Activated naive CD4-positive, alpha-beta T cell treated with anti-CD3 and anti-CD28 coated beads, Interleukin-2, amount 50 U/mL, for 24 hours (primary cell): ENCODE data around the gene KCNK15.

Experiments used
- H3K27ac Mint-ChIP-seq: one replicate; pipeline ENCODE4 v1.8.0; 2021; ENCODE audit warnings: mild to moderate bottlenecking, mixed read lengths
- H3K27me3 Mint-ChIP-seq: one replicate; pipeline ENCODE4 v1.8.0; 2021; ENCODE audit warnings: mixed read lengths
- H3K36me3 Mint-ChIP-seq: one replicate; pipeline ENCODE4 v1.8.0; 2021; ENCODE audit warnings: mixed read lengths
- H3K4me1 Mint-ChIP-seq: one replicate; pipeline ENCODE4 v1.8.0; 2021; ENCODE audit warnings: mixed read lengths
- H3K4me3 Mint-ChIP-seq: one replicate; pipeline ENCODE4 v1.8.0; 2021; ENCODE audit warnings: mild to moderate bottlenecking, mixed read lengths
- H3K9me3 Mint-ChIP-seq: one replicate; pipeline ENCODE4 v1.8.0; 2021; ENCODE audit warnings: mixed read lengths

Gene KCNK15

DNA sequence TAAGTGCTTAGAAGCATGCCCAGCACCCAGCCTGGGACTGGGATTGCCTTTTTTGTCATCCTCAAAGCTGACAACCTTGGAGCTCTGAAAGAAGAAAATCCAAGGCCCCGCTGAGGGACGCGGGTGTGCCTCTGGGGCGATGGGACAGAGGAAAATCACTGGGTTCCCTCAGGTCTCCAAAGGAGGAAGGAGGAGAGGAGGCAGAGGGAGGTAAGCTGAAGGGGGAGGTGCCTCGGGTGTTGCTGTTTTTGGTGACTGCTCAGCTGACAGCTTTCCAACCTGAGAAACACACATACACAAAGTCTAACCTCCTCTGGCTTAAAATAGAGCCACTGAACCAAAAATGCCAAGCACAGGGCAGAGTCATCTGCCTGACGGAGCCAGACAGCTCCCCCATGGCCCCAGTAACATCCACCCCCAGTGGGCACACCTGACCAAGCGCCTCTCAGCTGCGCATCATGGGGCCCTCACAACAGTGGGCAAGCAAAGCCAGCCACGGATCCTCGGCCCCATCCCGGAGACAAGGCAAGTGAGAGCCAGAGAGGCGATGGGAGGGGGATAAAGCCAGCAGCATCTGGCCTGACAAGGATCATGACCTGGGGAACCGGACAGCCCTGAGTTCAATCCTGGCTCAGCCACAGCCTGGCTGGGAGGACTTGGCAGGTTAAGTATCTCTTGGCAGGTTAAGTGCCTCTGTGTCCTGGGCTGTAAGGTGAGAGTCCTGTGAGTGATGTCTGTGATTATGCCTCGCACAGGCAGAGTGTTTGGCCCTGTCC is 3.2 kb upstream of the KCNK15 start:
- H3K27ac Mint-ChIP-seq, result no peak overlapping the region
- H3K27me3 Mint-ChIP-seq, result peaks cover 3% of the 10 kb centered on the region
- H3K4me1 Mint-ChIP-seq, result peaks cover 28% of the 10 kb centered on the region
- H3K4me3 Mint-ChIP-seq, result no peak overlapping the region
- H3K36me3 Mint-ChIP-seq, result no peaks in the 10 kb centered on the region
- H3K9me3 Mint-ChIP-seq, result no peaks in the 10 kb centered on the region

DNA sequence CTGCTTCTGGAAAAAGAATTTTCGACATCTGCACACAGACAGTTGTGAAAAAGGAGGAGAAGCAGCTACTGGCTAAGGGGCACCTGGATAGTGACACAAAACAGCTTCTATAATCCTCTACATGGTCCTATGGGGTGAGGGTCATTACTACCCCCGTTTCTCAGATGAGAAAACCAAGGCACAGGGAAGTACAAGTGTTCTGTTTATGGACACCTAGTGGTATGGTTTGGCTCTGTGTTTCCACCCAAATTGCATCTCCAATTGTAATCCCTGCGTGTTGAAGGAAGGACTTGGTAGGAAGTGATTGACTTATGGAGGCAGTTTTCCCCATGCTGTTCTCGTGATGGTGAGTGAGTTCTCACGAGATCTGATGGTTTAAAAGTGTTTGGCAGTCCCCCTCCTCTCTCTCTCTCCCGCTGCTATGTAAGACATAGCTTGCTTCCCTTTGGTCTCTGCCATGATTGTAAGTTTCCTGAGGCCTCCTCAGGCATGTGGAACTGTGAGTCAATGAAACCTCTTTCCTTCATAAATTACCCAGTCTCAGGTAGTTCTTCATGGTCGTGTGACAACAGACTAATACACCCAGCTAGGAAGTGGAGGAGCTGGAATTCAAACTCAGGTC is 2.5 kb upstream of the KCNK15 start:
- H3K27ac Mint-ChIP-seq, result no peak overlapping the region
- no peaks in the 10 kb centered on the region for H3K9me3 Mint-ChIP-seq
- peaks cover 26% of the 10 kb centered on the region for H3K4me1 Mint-ChIP-seq
- peaks cover 3% of the 10 kb centered on the region for H3K27me3 Mint-ChIP-seq
- no peak overlapping the region for H3K4me3 Mint-ChIP-seq
- H3K36me3 Mint-ChIP-seq, result no peaks in the 10 kb centered on the region

DNA sequence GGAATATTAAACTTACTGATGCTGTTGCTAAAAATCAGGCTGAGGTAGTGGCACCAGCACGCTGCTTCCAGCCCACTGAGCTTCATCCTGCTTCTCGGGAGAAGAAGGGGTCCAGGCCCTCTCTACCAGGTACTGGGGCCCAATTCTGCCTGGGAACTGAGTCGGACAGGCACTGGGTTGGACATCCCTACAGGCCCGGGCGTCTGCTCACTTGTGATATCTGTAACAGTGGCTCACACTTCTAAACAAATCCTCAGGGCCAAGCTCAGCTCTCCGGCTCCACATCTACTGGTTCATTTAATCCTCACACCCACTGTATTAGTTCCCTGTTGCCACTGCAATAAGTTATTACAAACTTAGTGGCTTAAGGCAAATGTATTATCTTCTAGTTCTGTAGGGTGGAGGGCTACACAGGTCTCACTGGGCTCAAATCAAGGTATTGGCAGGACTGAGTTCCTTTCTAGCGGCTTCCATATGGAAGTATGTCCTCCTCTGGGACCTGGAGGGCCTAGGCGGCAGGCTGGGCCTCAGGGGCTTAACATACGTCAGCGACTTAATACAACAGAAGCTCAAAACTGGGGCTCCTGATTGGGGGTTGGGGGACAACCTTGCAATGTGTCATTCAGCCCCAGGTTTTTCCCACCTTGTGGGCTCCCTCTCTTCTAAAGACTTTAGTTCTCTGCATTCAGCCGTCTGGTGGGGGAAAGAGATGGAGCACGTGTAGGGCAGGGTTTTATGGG is 1.6 kb upstream of the KCNK15 start:
- Mint-ChIP-seq H3K4me1 (peaks cover 22% of the 10 kb centered on the region), H3K27me3 (peaks cover 3% of the 10 kb centered on the region), H3K36me3 (no peaks in the 10 kb centered on the region), H3K9me3 (no peaks in the 10 kb centered on the region), H3K27ac (no peak overlapping the region), H3K4me3 (no peak overlapping the region)

GRCh38 chr20:44745122-44745597 is 505 bp upstream of the KCNK15 start:
- peak overlapping the region; percentile 78 for H3K4me3 Mint-ChIP-seq

GRCh38 chr20:44746367-44747165 is 901 bp downstream of the KCNK15 start:
- Mint-ChIP-seq H3K4me3 (peak overlapping the region; percentile 74), H3K4me1 (peaks cover 22% of the 10 kb centered on the region), H3K27me3 (peaks cover 3% of the 10 kb centered on the region), H3K36me3 (no peaks in the 10 kb centered on the region), H3K27ac (peak overlapping the region; percentile 59), H3K9me3 (no peaks in the 10 kb centered on the region)

More at GRCh38 chr20:44745122-44745597, 505 bp upstream of the KCNK15 start:
- Mint-ChIP-seq H3K4me1 (peaks cover 22% of the 10 kb centered on the region), H3K9me3 (no peaks in the 10 kb centered on the region), H3K36me3 (no peaks in the 10 kb centered on the region), H3K27ac (peak overlapping the region; percentile 91), H3K27me3 (peaks cover 3% of the 10 kb centered on the region)

GRCh38 chr20:44747166-44748004 is 1.7 kb downstream of the KCNK15 start:
- Mint-ChIP-seq H3K4me1 (peaks cover 22% of the 10 kb centered on the region), H3K36me3 (no peaks in the 10 kb centered on the region), H3K27ac (peak overlapping the region; percentile 79), H3K27me3 (peaks cover 3% of the 10 kb centered on the region), H3K4me3 (peak overlapping the region; percentile 74), H3K9me3 (no peaks in the 10 kb centered on the region)

DNA sequence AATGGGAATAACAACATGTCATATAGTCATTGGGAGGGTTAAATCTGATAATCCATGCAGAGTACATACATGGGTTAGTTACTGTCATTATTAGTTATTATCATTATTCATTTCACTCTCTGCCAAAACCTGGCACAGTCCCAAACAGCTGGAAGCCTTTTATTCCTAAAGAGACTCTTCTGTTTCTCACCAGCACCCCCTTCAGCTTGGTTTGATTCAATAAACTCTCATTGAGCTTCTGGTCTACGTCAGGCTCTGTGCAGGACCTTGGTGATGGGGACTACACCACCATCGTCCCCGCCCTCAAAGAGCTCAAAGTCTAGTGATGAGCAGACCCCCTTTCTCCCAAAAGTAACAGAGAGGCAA is 2.3 kb downstream of the KCNK15 start:
- H3K36me3 Mint-ChIP-seq, result no peaks in the 10 kb centered on the region
- no peak overlapping the region for H3K4me3 Mint-ChIP-seq
- no peaks in the 10 kb centered on the region for H3K9me3 Mint-ChIP-seq
- peaks cover 3% of the 10 kb centered on the region for H3K27me3 Mint-ChIP-seq
- peaks cover 22% of the 10 kb centered on the region for H3K4me1 Mint-ChIP-seq
- no peak overlapping the region for H3K27ac Mint-ChIP-seq

GRCh38 chr20:44750081-44750805 is 4.6 kb downstream of the KCNK15 start:
- peaks cover 3% of the 10 kb centered on the region for H3K27me3 Mint-ChIP-seq
- no peak overlapping the region for H3K27ac Mint-ChIP-seq
- peaks cover 15% of the 10 kb centered on the region for H3K4me1 Mint-ChIP-seq
- H3K36me3 Mint-ChIP-seq, result no peaks in the 10 kb centered on the region
- H3K9me3 Mint-ChIP-seq, result no peaks in the 10 kb centered on the region
- no peak overlapping the region for H3K4me3 Mint-ChIP-seq

GRCh38 chr20:44752099-44752931 is 6.7 kb downstream of the KCNK15 start:
- Mint-ChIP-seq H3K27ac (no peak overlapping the region), H3K36me3 (no peaks in the 10 kb centered on the region)

DNA sequence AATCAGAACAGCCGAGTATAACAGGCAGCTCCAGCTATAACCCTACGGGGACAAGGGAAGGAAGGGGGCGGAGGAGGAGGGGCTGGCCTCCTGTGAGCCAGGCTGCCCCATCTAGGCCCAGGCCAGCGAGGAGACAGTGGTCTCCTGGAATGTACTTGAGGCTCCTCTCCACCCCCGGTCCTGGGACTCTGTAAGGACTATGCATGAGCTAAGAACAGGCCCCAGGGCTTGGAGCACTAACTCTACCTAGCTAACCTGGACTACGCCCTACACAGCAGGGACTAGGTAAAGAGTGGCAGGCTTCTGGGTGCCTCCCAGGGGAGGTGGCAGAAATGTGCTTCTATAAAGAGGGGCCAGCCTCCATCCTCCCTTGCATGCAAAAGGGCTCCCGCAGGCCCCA is 8.9 kb downstream of the KCNK15 start:
- Mint-ChIP-seq H3K4me1 (no peaks in the 10 kb centered on the region), H3K4me3 (no peak overlapping the region), H3K36me3 (no peaks in the 10 kb centered on the region), H3K27ac (no peak overlapping the region), H3K27me3 (no peaks in the 10 kb centered on the region), H3K9me3 (no peaks in the 10 kb centered on the region)

More at GRCh38 chr20:44752099-44752931, 6.7 kb downstream of the KCNK15 start:
- Mint-ChIP-seq H3K27me3 (no peaks in the 10 kb centered on the region), H3K4me1 (peaks cover 2% of the 10 kb centered on the region), H3K4me3 (no peak overlapping the region), H3K9me3 (no peaks in the 10 kb centered on the region)

DNA sequence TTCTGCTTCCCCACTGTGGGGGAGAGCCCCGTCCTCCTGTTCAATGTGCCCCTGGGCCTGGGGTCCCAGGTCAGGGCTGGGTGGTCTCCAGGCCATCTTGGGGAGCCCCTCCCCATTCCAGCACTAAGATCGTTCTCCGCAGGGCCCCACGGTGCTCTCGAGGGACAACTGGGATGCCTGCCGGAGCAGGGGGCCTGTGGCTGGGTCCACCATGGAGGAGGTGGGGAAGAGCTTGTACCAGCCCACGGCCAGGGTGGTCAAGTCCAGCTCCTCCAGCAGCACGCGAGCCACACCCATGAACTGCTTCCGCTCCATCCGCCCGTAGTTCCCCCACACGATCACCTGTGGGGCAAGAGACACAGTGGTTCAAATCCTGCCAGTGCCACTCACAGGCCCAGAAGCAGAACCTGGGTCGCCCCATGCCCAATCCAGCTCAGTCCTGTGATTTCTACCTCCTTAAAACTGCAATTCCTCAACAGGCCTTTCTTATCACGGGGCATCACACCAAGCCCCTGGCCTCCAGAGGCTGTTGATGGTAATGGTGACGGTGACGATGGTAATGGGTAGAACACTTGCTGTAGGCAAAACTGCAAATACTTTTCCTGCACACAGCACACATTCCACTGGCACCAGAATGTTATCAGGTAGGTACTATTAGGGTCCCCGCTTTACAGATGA is 10.5 kb downstream of the KCNK15 start:
- Mint-ChIP-seq H3K9me3 (no peaks in the 10 kb centered on the region), H3K27ac (no peak overlapping the region), H3K4me1 (no peaks in the 10 kb centered on the region), H3K27me3 (no peaks in the 10 kb centered on the region), H3K36me3 (no peaks in the 10 kb centered on the region), H3K4me3 (no peak overlapping the region)

- Mint-ChIP-seq H3K9me3 (no peaks in the 10 kb centered on the region), H3K27ac (no peak overlapping the region), H3K4me3 (no peak overlapping the region), H3K4me1 (no peaks in the 10 kb centered on the region), H3K27me3 (no peaks in the 10 kb centered on the region), H3K36me3 (no peaks in the 10 kb centered on the region)
Observed at GRCh38 chr20:44756956-44757355, 11.3 kb downstream of the KCNK15 start.
